Transverse colon (tissue), 4 donors: ENCODE measurements around the gene EPHB2. TPM values are rescaled to one million over a fixed set of nuclear protein-coding genes. Genes with fewer than 3 reads are reported as not detected.

ENCODE experiments used
- DNase-seq: peaks from one replicate; pipeline ENCODE4 v3.0.0-alpha.2; 2019
- H3K27ac ChIP-seq, 4 donors: fragments of 200-600 bp; sonication (generic); 2 replicates each; pipeline ENCODE4 v1.5.1; 2016 to 2018; ENCODE audit warnings: inconsistent platforms in 4 of 4
- H3K27me3 ChIP-seq: fragments of 200-600 bp; sonication (generic); 2 replicates; pipeline ENCODE4 v1.5.1; 2017; ENCODE audit warnings: inconsistent platforms
- H3K36me3 ChIP-seq, 4 donors: fragments of 200-600 bp; sonication (generic); 2 replicates each; pipeline ENCODE4 v1.5.1; 2017 to 2019; ENCODE audit warnings: inconsistent platforms in 4 of 4
- H3K4me1 ChIP-seq, 4 donors: fragments of 200-600 bp; sonication (generic); 2 replicates each; pipeline ENCODE4 v1.5.1; 2017 to 2020; ENCODE audit warnings: inconsistent platforms in 4 of 4
- H3K4me3 ChIP-seq, 4 donors: fragments of 200-600 bp; sonication (generic); 1 replicate in 1 of 4; 2 replicates in 3 of 4; pipeline versions ENCODE4 v1.5.1 to v1.6.1; 2017 to 2019; ENCODE audit warnings: inconsistent platforms in 4 of 4
- H3K9me3 ChIP-seq, 2 donors: fragments of 200-600 bp; sonication (generic); 2 replicates each; pipeline ENCODE4 v1.5.1; 2017 to 2019; ENCODE audit warnings: inconsistent platforms in 2 of 2
- EP300 ChIP-seq: sonication (generic); formaldehyde crosslinking; IDR thresholded peaks from one replicate; pipeline ENCODE4 v1.6.1; 2017; ENCODE audit warnings: antibody characterized with exemption, low read depth
- POLR2A ChIP-seq: fragments of 450-650 bp; IDR thresholded peaks from one replicate; pipeline ENCODE4 v1.6.1; 2016; ENCODE audit warnings: antibody characterized with exemption, mild to moderate bottlenecking, moderate library complexity
- POLR2AphosphoS5 ChIP-seq, 3 donors: sonication (generic); formaldehyde crosslinking; IDR thresholded peaks; one replicate each; pipeline ENCODE4 v1.6.1; 2016; ENCODE audit warnings: antibody characterized with exemption in 3 of 3
- WGBS, 2 donors: methylation state at CpG; one replicate each; pipeline ENCODE4 v1.1.5; 2018; ENCODE audit warnings: low coverage in 1 of 2; 5-methylcytosine and 5-hydroxymethylcytosine counted together
- in situ Hi-C, 4 donors: fragments of 200-750 bp; cut with MboI; loops; one replicate each; pipeline versions ENCODE4 v1.15.0 to v1.15.1; 2017; ENCODE audit warnings: low sequenced_read_pairs in 3 of 4, low pct_ligation_motif_present in 1 of 4, low pct_unique_long_range_greater_than_20kb in 1 of 4
- intact Hi-C: fragments of 100-400 bp; cut with DNase I; formaldehyde crosslinking; loops from one replicate; pipeline ENCODE4 v1.15.1; 2023; ENCODE audit warnings: low total_unique reads
- total RNA-seq, 4 donors: library from RNA; depleted of rRNA; stranded (reverse); fragments of >200 nt; gene quantifications; one replicate each; pipeline ENCODE4 v1.1.0, GENCODE V29; 2016
- TF ChIP-seq, protein P1 (sequence below), 5 experiments: fragments of 200-600 bp in 3 of 5; fragments of 450-650 bp in 2 of 5; sonication (generic) in 3 of 5; IDR thresholded peaks; 1 replicate in 2 of 5; 2 replicates in 3 of 5; pipeline ENCODE4 v1.5.1; 2016 to 2017; ENCODE audit warnings: antibody characterized with exemption in 5 of 5, inconsistent platforms in 3 of 5, mild to moderate bottlenecking in 2 of 5, moderate library complexity in 1 of 5

EPHB2 gene
- total RNA-seq, 4 donors from 2014 or later = 3.0 to 152 (median 27.9) TPM

DNA sequence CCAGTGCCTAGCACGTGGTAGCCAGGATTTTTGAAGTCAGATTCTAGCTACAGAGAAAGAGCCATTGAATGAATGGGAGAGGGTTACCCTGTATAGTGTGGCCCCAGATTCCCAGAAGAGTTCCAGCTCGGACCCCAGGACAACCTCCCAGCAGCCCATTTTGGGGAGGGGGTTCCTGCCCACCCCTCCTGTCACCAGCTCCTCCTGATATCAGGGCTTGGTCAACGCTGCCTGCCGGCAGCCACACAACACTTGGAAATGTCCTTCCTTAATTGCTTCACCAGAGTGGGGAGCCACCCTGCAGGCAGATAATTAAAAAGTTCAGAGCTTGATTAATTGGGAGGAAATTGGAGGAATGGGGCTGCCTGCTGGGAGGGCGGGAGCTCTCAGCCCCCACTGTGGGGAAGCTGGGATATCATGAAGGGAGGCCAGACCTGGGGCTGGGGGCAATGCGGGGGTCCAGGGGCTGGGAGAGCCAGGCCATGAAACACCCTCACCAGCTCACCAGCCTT, 141.6 kb downstream of the EPHB2 start:
- Histone ChIP-seq H3K9me3 (no peaks in the 10 kb centered on the region), H3K4me1 (no peaks in the 10 kb centered on the region), H3K27me3 (no peaks in the 10 kb centered on the region), H3K27ac (no peak overlapping the region), H3K36me3 (no peaks in the 10 kb centered on the region), H3K4me3 (no peak overlapping the region)
- no peak for DNase-seq
- in situ Hi-C loops (loop anchor here in 1 of 4 donors (25.0 kb wide), 1 partner anchor 140 kb away; the partner anchor contains the start of gene EPHB2), intact Hi-C loops (no loop called here)
- 89% methylated on average over 6 of the region's 6 CpGs; no CpG with 5 or more reads in 1 of the 2 donors for WGBS, 2 donors
- TF ChIP-seq POLR2AphosphoS5 (IDR thresholded peaks at IDR 0.05) = no peak
- TF ChIP-seq POLR2A = no peak
- TF ChIP-seq EP300 = no peak
- TF ChIP-seq, protein P1, sequence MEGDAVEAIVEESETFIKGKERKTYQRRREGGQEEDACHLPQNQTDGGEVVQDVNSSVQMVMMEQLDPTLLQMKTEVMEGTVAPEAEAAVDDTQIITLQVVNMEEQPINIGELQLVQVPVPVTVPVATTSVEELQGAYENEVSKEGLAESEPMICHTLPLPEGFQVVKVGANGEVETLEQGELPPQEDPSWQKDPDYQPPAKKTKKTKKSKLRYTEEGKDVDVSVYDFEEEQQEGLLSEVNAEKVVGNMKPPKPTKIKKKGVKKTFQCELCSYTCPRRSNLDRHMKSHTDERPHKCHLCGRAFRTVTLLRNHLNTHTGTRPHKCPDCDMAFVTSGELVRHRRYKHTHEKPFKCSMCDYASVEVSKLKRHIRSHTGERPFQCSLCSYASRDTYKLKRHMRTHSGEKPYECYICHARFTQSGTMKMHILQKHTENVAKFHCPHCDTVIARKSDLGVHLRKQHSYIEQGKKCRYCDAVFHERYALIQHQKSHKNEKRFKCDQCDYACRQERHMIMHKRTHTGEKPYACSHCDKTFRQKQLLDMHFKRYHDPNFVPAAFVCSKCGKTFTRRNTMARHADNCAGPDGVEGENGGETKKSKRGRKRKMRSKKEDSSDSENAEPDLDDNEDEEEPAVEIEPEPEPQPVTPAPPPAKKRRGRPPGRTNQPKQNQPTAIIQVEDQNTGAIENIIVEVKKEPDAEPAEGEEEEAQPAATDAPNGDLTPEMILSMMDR (IDR thresholded peaks at IDR 0.05) = no peak

DNA sequence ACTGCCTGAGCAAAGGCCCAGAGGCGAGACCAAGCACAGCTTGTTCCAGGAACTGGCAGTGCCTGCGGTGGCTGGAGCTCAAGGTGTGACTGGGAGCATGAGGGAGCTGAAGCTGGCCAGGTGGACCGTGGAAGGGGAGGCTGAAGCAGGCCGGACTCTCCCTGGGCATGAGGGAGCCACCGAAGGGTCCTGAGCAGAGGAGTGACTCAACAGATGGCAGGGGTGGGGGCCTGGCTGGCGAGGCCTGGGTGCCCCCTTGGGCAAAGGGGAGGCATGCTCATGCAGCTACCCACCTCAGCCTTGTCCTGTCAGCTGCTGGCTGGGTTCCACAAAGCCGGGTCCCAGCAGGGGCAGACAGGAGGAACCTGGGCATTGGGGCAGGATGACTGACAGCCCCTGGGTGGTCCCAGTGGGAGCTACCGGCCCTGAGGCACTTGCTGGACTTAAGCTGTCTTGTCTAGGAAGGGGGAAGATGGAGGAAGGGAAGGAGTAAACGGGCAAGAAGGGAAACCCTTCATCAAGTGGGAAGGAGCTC, 143.1 kb downstream of the EPHB2 start:
- no peak for TF ChIP-seq POLR2AphosphoS5 (IDR thresholded peaks at IDR 0.05)
- Histone ChIP-seq H3K9me3 (no peaks in the 10 kb centered on the region), H3K4me1 (no peaks in the 10 kb centered on the region), H3K36me3 (no peaks in the 10 kb centered on the region), H3K27ac (no peak overlapping the region), H3K4me3 (no peak overlapping the region), H3K27me3 (no peaks in the 10 kb centered on the region)
- intact Hi-C loops (no loop called here), in situ Hi-C loops (loop anchor here in 1 of 4 donors (25.0 kb wide), 1 partner anchor 141 kb away; the partner anchor contains the start of gene EPHB2)
- 73 to 87% methylated on average over 4 to 9 of the region's 9 CpGs for WGBS, 2 donors
- DNase-seq = no peak

DNA sequence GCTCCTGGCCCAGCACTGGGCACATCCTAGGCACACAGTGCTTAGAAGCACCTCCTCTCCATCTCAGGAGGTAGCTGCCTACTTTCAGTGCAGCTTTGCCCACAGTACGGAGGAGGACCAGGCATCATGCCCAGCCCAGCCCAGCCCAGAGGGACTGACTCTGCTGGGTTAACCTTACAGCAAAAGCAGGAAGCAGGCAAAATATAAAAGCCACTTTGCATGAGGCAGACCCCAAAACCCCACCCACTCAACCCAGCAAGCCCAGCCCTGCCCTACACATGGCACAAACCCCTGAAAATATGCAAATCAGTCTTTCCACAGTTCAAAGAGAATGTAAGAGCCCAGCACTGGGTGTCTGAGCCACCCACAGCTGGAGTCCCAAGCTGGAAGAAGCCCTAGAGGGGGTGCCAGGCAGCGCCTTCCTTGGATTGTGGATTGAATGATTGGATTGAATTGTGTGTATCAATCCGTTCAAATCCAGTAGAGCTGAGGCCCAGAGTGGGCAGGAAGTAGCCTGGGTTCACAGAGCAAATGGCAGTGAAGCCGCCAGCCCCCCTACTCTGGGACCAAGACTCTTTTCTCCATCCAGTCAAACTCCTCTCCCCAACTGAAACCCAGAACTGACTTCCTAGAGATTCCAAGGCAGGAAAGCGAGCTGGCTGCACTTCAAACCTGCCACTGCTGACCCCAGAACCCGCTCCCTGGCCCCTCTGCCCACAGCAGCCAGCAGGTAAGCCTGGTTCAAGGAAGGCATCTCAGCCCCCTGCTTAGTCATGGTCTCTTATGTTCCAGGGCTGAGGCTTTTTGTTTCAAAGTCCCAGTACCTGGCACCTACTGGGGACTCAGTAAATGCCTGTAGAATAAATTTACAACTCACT, 144.3 kb downstream of the EPHB2 start:
- in situ Hi-C loops = loop anchor here in 1 of 4 donors (25.0 kb wide), 1 partner anchor 143 kb away; the partner anchor contains the start of gene EPHB2
- H3K36me3 ChIP-seq = no peaks in the 10 kb centered on the region
- WGBS, 2 donors = 77% methylated on average over 6 of the region's 6 CpGs; no CpG with 5 or more reads in 1 of the 2 donors
- no peak overlapping the region for H3K27ac ChIP-seq
- no peak overlapping the region for H3K4me3 ChIP-seq
- DNase-seq = no peak
- no peaks in the 10 kb centered on the region for H3K27me3 ChIP-seq
- TF ChIP-seq POLR2AphosphoS5 (IDR thresholded peaks at IDR 0.05) (no peak), POLR2A (no peak), EP300 (no peak)
- TF ChIP-seq, protein P1 (IDR thresholded peaks at IDR 0.05) = no peak
- H3K9me3 ChIP-seq = no peaks in the 10 kb centered on the region
- intact Hi-C loops = no loop called here
- no peaks in the 10 kb centered on the region for H3K4me1 ChIP-seq

DNA sequence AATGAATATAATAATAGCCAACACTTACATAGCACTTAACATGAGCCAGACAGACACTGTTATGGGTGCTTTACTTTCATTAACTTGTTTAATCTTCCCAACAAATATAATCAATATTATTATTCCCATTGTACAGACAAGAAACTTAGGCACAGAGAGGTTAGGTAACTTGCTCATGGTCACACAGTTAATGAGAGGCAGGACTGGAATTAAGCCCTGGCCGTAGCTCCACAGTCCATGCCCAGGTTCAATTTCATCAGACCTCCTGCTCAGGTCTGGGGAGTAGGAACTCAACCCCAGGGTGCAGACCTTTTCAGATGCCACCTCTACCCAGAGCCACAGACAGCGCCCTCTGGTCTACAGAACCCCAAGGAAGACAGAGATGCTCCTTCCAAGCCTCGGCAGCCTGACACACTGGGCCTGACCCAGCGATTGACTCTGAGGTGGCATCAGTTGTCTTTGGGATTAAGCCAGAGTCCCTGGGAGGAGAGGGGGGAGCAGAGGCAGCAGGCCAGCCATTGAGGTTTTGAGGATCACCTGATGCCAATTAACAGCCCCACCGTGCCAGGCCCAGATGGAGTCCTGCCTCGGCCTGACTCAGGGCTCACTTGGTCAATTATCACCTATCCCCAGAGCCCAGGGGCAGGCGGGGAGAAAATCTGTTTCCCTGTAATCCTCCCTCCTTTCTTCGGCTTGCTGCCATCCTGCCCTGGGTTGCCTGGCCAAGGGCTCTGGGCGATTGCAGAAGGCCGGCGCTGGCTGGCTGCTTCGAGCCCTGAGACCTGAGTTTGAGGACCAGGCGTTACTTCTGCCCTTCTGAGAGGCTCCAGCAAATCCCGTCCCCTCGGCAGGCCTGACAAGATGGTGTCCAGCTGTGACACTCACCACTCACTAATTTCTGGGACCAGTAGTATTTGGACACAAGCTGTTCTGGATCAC, 145.3 kb downstream of the EPHB2 start:
- intact Hi-C loops = no loop called here
- WGBS, 2 donors = 91% methylated on average over 15 of the region's 15 CpGs; no CpG with 5 or more reads in 1 of the 2 donors
- no peaks in the 10 kb centered on the region for H3K9me3 ChIP-seq
- no peaks in the 10 kb centered on the region for H3K4me1 ChIP-seq
- H3K36me3 ChIP-seq = no peaks in the 10 kb centered on the region
- TF ChIP-seq, protein P1 (IDR thresholded peaks at IDR 0.05) = no peak
- TF ChIP-seq EP300 (no peak), POLR2A (no peak), POLR2AphosphoS5 (IDR thresholded peaks at IDR 0.05) (no peak)
- no peaks in the 10 kb centered on the region for H3K27me3 ChIP-seq
- H3K27ac ChIP-seq = no peak overlapping the region
- no peak for DNase-seq
- H3K4me3 ChIP-seq = no peak overlapping the region
- in situ Hi-C loops = loop anchor here in 1 of 4 donors (25.0 kb wide), 1 partner anchor 144 kb away; the partner anchor contains the start of gene EPHB2
